Measurements from ENCODE around the gene EBF3. TPM values are rescaled to one million over a fixed set of nuclear protein-coding genes. Genes with fewer than 3 reads are reported as not detected.

The EBF3 gene
- total RNA-seq, 5 donors from 2014 or later (not counting 1 experiment from before 2014, with no cell fraction given): not detected

DNA sequence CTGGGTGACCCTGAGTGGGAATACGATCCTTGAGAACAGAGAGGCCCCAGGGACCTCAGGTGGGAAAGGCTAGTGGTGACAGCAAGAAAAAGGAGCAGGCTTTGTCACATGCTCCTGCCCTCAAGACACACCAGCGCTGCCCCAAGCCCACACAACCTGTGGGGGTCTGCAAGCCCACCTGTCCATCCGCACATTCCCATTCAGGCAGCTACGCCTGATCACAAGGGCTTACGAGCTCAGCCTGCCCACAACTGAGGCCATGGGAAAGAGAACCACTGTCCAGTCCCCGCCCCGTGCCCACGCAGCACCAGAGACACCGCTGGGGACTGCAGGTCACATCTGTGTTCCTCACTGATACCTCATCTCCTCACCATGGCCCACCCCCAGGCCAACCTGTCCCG lies 26.7 kb downstream of the EBF3 start:
- Histone ChIP-seq H3K27ac (ENCODE audit: low read length) (no peak overlapping the region), H3K9me3 (no peaks in the 10 kb centered on the region), H3K27me3 (replicated peaks in 1 of 2; ENCODE audit: control insufficient read depth in 2 of 2, extremely low read depth in 1 of 2, insufficient read depth in 2 of 2, low read length in 1 of 2) (peaks cover 0 to 30% of the 10 kb centered on the region in 2 experiments), H3K36me3 (ENCODE audit: control insufficient read depth in 2 of 2, extremely low read depth in 1 of 2, insufficient read depth in 1 of 2, low read length in 1 of 2) (no peaks in the 10 kb centered on the region), H3K4me1 (ENCODE audit: control insufficient read depth in 1 of 2, extremely low read depth in 1 of 2, insufficient read depth in 2 of 2, low read length in 2 of 2) (no peaks in the 10 kb centered on the region), H3K4me3 (ENCODE audit: control insufficient read depth in 1 of 2, extremely low read depth in 1 of 2, low read length in 1 of 2) (no peak overlapping the region)
- 95% methylated on average over 9 of the region's 10 CpGs for WGBS (ENCODE audit: insufficient coverage)
- Mint-ChIP-seq H3K9me3 (no peaks in the 10 kb centered on the region), H3K27me3 (peaks cover 15 to 20% of the 10 kb centered on the region in 2 donors), H3K4me1 (no peaks in the 10 kb centered on the region), H3K4me3 (no peak overlapping the region), H3K36me3 (no peaks in the 10 kb centered on the region), H3K27ac (no peak overlapping the region)
- CTCF ChIA-PET: no interaction called here
- POLR2A ChIA-PET: no interaction called here
- no peak for DNase-seq
- ATAC-seq (replicated peaks in 1 of 4): no peak

DNA sequence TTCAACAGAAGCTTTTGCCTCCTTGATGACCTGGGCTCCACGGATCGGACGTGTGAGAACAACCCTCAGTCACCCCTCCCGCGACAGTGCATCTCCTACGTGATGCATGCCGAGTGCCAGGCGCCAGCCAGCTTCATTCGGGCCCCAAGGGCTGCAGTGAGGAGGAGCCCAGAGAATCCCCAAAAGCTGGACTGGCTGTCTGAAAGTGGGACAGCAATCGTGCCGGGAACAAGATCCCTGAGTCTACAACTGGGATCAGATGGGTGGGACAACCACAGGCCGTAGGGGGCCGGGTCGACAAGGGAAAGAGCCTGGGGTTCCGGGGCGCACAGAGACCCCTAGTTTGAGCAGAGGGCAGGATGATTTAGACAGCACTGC lies 27.2 kb downstream of the EBF3 start:
- H3K4me3 ChIP-seq (ENCODE audit: control insufficient read depth in 1 of 2, extremely low read depth in 1 of 2, low read length in 1 of 2): no peak overlapping the region
- CTCF ChIA-PET: no interaction called here
- POLR2A ChIA-PET: no interaction called here
- WGBS (ENCODE audit: insufficient coverage): 87% methylated on average over 16 of the region's 16 CpGs
- H3K36me3 Mint-ChIP-seq: no peaks in the 10 kb centered on the region
- no peaks in the 10 kb centered on the region for H3K4me1 Mint-ChIP-seq
- H3K4me3 Mint-ChIP-seq: no peak overlapping the region
- peaks cover 15 to 20% of the 10 kb centered on the region in 2 donors for H3K27me3 Mint-ChIP-seq
- no peak for DNase-seq
- no peak overlapping the region for H3K27ac Mint-ChIP-seq
- H3K4me1 ChIP-seq (ENCODE audit: control insufficient read depth in 1 of 2, extremely low read depth in 1 of 2, insufficient read depth in 2 of 2, low read length in 2 of 2): no peaks in the 10 kb centered on the region
- no peaks in the 10 kb centered on the region for H3K9me3 Mint-ChIP-seq
- no peaks in the 10 kb centered on the region for H3K36me3 ChIP-seq (ENCODE audit: control insufficient read depth in 2 of 2, extremely low read depth in 1 of 2, insufficient read depth in 1 of 2, low read length in 1 of 2)
- no peak for ATAC-seq (replicated peaks in 1 of 4)
- no peak overlapping the region for H3K27ac ChIP-seq (ENCODE audit: low read length)
- H3K27me3 ChIP-seq (replicated peaks in 1 of 2; ENCODE audit: control insufficient read depth in 2 of 2, extremely low read depth in 1 of 2, insufficient read depth in 2 of 2, low read length in 1 of 2): peaks cover 0 to 30% of the 10 kb centered on the region in 2 experiments
- no peaks in the 10 kb centered on the region for H3K9me3 ChIP-seq

DNA sequence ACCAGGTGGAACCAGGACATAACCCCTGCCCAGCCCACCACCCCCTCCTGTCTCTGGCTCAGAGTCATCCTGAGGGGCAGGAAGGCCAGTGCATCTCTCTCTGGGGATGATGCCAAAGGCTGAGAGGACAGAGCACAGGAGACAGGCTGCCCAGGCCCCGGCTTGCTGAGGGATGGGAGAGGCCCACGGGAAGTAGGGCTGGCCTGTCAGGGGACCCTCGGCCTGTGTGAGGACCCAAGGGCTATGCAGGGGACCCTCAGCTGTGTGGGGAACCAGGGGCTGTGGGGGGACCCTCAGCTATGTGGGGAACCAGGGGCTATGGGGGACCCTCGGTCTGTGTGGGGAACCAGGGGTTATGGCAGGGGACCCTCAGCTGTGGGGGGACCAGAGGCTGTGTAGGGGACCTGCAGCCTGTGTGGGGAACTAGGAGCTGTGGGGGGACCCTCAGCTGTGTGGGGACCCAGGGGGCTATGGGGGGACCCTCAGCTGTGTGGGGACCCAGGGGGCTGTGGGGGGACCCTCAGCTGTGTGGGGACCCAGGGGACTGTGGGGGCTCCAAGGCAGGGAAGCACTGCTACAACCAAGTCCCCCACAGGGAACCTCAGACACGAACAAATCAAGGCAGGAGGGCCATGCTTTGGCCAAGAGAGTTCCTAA lies 27.7 kb downstream of the EBF3 start:
- no peaks in the 10 kb centered on the region for H3K4me1 ChIP-seq (ENCODE audit: control insufficient read depth in 1 of 2, extremely low read depth in 1 of 2, insufficient read depth in 2 of 2, low read length in 2 of 2)
- no peak for ATAC-seq (replicated peaks in 1 of 4)
- H3K36me3 ChIP-seq (ENCODE audit: control insufficient read depth in 2 of 2, extremely low read depth in 1 of 2, insufficient read depth in 1 of 2, low read length in 1 of 2): no peaks in the 10 kb centered on the region
- Mint-ChIP-seq H3K27me3 (peaks cover 15 to 20% of the 10 kb centered on the region in 2 donors), H3K4me3 (no peak overlapping the region), H3K36me3 (no peaks in the 10 kb centered on the region), H3K27ac (no peak overlapping the region), H3K4me1 (no peaks in the 10 kb centered on the region), H3K9me3 (no peaks in the 10 kb centered on the region)
- H3K4me3 ChIP-seq (ENCODE audit: control insufficient read depth in 1 of 2, extremely low read depth in 1 of 2, low read length in 1 of 2): no peak overlapping the region
- CTCF ChIA-PET: no interaction called here
- WGBS (ENCODE audit: insufficient coverage): 70% methylated on average over 4 of the region's 5 CpGs
- H3K9me3 ChIP-seq: no peaks in the 10 kb centered on the region
- DNase-seq: no peak
- POLR2A ChIA-PET: no interaction called here
- peaks cover 0 to 26% of the 10 kb centered on the region in 2 experiments for H3K27me3 ChIP-seq (replicated peaks in 1 of 2; ENCODE audit: control insufficient read depth in 2 of 2, extremely low read depth in 1 of 2, insufficient read depth in 2 of 2, low read length in 1 of 2)
- no peak overlapping the region for H3K27ac ChIP-seq (ENCODE audit: low read length)

DNA sequence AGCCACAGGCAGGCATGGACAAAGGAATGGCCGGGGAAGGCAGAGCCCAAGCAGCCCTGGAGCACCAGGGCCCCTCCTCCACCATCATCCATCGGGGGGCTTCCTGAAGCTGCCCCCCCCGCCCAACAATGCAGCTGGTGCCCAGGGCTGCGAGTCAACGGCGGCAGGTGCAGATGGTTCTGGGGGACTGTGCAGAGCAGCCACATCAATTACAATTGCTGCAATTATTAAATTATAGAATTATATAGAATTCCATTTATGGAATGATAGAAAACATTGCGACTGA lies 28.3 kb downstream of the EBF3 start:
- ATAC-seq (replicated peaks in 1 of 4) (no peak), DNase-seq (no peak)
- H3K9me3 Mint-ChIP-seq: no peaks in the 10 kb centered on the region
- H3K9me3 ChIP-seq: no peaks in the 10 kb centered on the region
- no peak overlapping the region for H3K27ac Mint-ChIP-seq
- no peak overlapping the region for H3K4me3 Mint-ChIP-seq
- H3K4me1 Mint-ChIP-seq: no peaks in the 10 kb centered on the region
- no peaks in the 10 kb centered on the region for H3K36me3 ChIP-seq (ENCODE audit: control insufficient read depth in 2 of 2, extremely low read depth in 1 of 2, insufficient read depth in 1 of 2, low read length in 1 of 2)
- H3K27me3 Mint-ChIP-seq: peaks cover 10 to 20% of the 10 kb centered on the region in 2 donors
- H3K27me3 ChIP-seq (replicated peaks in 1 of 2; ENCODE audit: control insufficient read depth in 2 of 2, extremely low read depth in 1 of 2, insufficient read depth in 2 of 2, low read length in 1 of 2): peaks cover 0 to 22% of the 10 kb centered on the region in 2 experiments
- no peaks in the 10 kb centered on the region for H3K36me3 Mint-ChIP-seq
- WGBS (ENCODE audit: insufficient coverage): 92% methylated on average over 2 of the region's 7 CpGs
- ChIA-PET POLR2A (interaction anchor here in 1 of 2 donors (0.5 kb wide), 1 partner anchor 10 kb away, joined by 4 read pairs; no protein-coding TSS in a partner anchor), CTCF (no interaction called here)
- H3K27ac ChIP-seq (ENCODE audit: low read length): no peak overlapping the region
- H3K4me1 ChIP-seq (ENCODE audit: control insufficient read depth in 1 of 2, extremely low read depth in 1 of 2, insufficient read depth in 2 of 2, low read length in 2 of 2): no peaks in the 10 kb centered on the region
- no peak overlapping the region for H3K4me3 ChIP-seq (ENCODE audit: control insufficient read depth in 1 of 2, extremely low read depth in 1 of 2, low read length in 1 of 2)

DNA sequence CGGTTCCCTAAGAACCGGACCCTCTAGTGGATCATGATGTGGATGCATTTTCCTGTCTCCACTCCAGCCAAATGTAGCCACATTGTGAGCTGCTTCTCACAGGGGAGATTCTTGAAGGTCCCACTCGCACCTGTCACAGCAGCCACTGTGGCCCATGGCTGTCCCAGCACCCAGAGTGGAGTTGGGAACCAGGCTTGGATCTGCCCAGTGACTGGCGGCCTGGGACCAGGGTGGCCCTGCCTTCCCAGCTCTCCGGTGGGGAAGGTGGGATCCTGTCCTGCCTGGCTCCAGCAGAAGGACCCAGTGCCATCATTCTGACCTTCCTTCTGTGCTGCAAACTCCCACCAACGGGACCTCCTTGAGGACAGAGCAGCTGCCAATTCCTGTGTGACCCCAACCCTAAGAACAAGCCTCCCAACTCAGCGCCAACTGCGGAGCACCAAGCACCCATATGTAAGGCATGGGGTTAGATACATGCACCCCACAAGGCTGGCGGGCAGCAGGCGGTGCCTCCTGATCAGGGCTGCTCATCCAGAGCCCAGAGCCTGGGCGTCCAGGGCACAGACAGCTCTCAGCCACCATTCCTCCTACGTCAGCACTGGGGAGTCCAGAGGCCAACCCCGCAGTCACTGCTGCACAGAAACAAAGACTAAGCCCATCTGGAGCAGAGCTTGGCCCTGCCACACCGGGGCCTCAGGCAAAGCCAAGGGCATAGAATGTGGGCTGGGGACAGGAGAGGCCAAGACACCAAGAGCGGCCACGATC lies 28.8 kb downstream of the EBF3 start:
- H3K4me3 ChIP-seq (ENCODE audit: control insufficient read depth in 1 of 2, extremely low read depth in 1 of 2, low read length in 1 of 2): no peak overlapping the region
- H3K4me3 Mint-ChIP-seq: no peak overlapping the region
- H3K9me3 Mint-ChIP-seq: no peaks in the 10 kb centered on the region
- POLR2A ChIA-PET: interaction anchor here in 1 of 2 donors (0.5 kb wide), 1 partner anchor 10 kb away, joined by 4 read pairs; no protein-coding TSS in a partner anchor
- no peak overlapping the region for H3K27ac Mint-ChIP-seq
- no peaks in the 10 kb centered on the region for H3K4me1 Mint-ChIP-seq
- 85% methylated on average over 9 of the region's 16 CpGs for WGBS (ENCODE audit: insufficient coverage)
- no peak overlapping the region for H3K27ac ChIP-seq (ENCODE audit: low read length)
- ATAC-seq (replicated peaks in 1 of 4): no peak
- H3K27me3 ChIP-seq (replicated peaks in 1 of 2; ENCODE audit: control insufficient read depth in 2 of 2, extremely low read depth in 1 of 2, insufficient read depth in 2 of 2, low read length in 1 of 2): peaks cover 0 to 20% of the 10 kb centered on the region in 2 experiments
- CTCF ChIA-PET: no interaction called here
- peaks cover 9 to 20% of the 10 kb centered on the region in 2 donors for H3K27me3 Mint-ChIP-seq
- H3K36me3 Mint-ChIP-seq: no peaks in the 10 kb centered on the region
- H3K4me1 ChIP-seq (ENCODE audit: control insufficient read depth in 1 of 2, extremely low read depth in 1 of 2, insufficient read depth in 2 of 2, low read length in 2 of 2): no peaks in the 10 kb centered on the region
- no peaks in the 10 kb centered on the region for H3K36me3 ChIP-seq (ENCODE audit: control insufficient read depth in 2 of 2, extremely low read depth in 1 of 2, insufficient read depth in 1 of 2, low read length in 1 of 2)
- H3K9me3 ChIP-seq: no peaks in the 10 kb centered on the region
- DNase-seq: no peak

DNA sequence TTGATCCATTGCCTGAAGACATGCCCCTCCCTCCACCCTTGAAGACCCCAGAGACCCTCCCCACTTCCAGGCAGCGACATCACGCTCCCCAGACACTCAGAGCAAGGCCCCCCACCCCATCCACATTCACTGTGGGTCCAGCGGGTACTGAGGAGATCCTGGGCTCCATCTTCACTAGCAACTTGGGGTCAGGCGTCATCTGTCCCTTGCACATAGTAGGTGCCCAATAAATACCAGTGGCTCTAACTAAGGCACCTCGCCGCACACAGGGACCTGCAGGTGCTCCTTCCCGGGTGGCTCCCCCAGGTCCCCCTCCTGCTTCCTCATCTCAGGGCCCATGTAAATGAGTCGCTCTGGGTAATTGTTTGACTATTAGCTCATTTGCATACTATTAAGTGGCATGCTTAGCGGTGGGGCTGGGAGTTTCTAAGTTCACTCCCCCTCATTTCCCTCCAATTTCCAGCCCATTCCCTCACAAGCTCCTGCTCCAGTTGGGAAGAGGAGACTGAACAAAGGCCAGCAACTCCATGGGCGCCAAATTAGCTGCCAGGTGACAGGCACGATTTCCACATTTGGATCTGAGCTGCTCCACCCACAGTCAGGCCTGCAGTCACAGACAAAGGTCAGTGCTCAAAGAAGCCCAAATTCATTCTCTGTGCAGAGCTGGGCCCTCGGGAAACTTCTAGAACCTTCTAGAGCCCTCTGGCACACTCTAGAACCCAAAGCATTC lies 29.7 kb downstream of the EBF3 start:
- 86% methylated on average over 7 of the region's 12 CpGs for WGBS (ENCODE audit: insufficient coverage)
- no peaks in the 10 kb centered on the region for H3K9me3 ChIP-seq
- ATAC-seq (replicated peaks in 1 of 4) (no peak), DNase-seq (no peak)
- H3K4me1 ChIP-seq (ENCODE audit: control insufficient read depth in 1 of 2, extremely low read depth in 1 of 2, insufficient read depth in 2 of 2, low read length in 2 of 2): no peaks in the 10 kb centered on the region
- POLR2A ChIA-PET: interaction anchor here in 1 of 2 donors (0.6 kb wide), 1 partner anchor 51 kb away, joined by 12 read pairs; no protein-coding TSS in a partner anchor
- Mint-ChIP-seq H3K9me3 (no peaks in the 10 kb centered on the region), H3K27ac (no peak overlapping the region), H3K4me1 (no peaks in the 10 kb centered on the region), H3K4me3 (no peak overlapping the region), H3K27me3 (peaks cover 6 to 20% of the 10 kb centered on the region in 2 donors), H3K36me3 (no peaks in the 10 kb centered on the region)
- peaks cover 0 to 22% of the 10 kb centered on the region in 2 experiments for H3K27me3 ChIP-seq (replicated peaks in 1 of 2; ENCODE audit: control insufficient read depth in 2 of 2, extremely low read depth in 1 of 2, insufficient read depth in 2 of 2, low read length in 1 of 2)
- CTCF ChIA-PET: no interaction called here
- H3K27ac ChIP-seq (ENCODE audit: low read length): no peak overlapping the region
- no peak overlapping the region for H3K4me3 ChIP-seq (ENCODE audit: control insufficient read depth in 1 of 2, extremely low read depth in 1 of 2, low read length in 1 of 2)
- no peaks in the 10 kb centered on the region for H3K36me3 ChIP-seq (ENCODE audit: control insufficient read depth in 2 of 2, extremely low read depth in 1 of 2, insufficient read depth in 1 of 2, low read length in 1 of 2)
